Fibroblast of lung (primary cell): Measurements from ENCODE around the gene BCL2L11.

Source experiments
- CTCF ChIP-seq, 2 donors: IDR thresholded peaks in 1 of 2; conservative IDR thresholded peaks in 1 of 2; 1 replicate in 1 of 2; 2 replicates in 1 of 2; pipeline ENCODE4 v1.5.1; 2011 to 2012; ENCODE audit warnings: low read length in 2 of 2, control low read depth in 1 of 2, inconsistent platforms in 1 of 2, low read depth in 1 of 2, mild to moderate bottlenecking in 1 of 2
- EZH2 ChIP-seq: IDR thresholded peaks from 2 replicates; pipeline ENCODE4 v1.5.1; 2012; ENCODE audit warnings: low read length, control low read depth, mild to moderate bottlenecking; ENCODE audit errors: missing control alignments

GRCh38 chr2:111139637-111140317, 19.1 kb downstream of the BCL2L11 start:
- TF ChIP-seq CTCF (conservative IDR thresholded peaks at IDR 0.05 in 1 of 2, IDR thresholded peaks at IDR 0.05 in 1 of 2; ENCODE audit: low read depth in 1 of 2, low read length in 2 of 2) (no peak), EZH2 (no peak)
